ENCODE results near the gene EYS.
"Not testable (repeated sequence)": the region's sequence is repeated elsewhere in the genome, so short reads cannot be mapped to it uniquely, and the experiment has no call there.

Gene EYS

GRCh38 chr6:64467656-64468055 is 1239.4 kb downstream of the EYS start:
- H3K4me3 ChIP-seq (ENCODE audit: low read depth, low read length), result no peak overlapping the region
- no peak for DNase-seq (ENCODE audit: low read depth)

GRCh38 chr6:64459411-64459944 is 1247.5 kb downstream of the EYS start:
- H3K4me3 ChIP-seq (ENCODE audit: low read depth, low read length), result no peak overlapping the region
- no peak for DNase-seq (ENCODE audit: low read depth)
- no peak for TF ChIP-seq CTCF (IDR thresholded peaks at IDR 0.05; ENCODE audit: insufficient read depth, low read depth, low read length, missing control alignments)

More at GRCh38 chr6:64467656-64468055, 1239.4 kb downstream of the EYS start:
- no peak for TF ChIP-seq CTCF (IDR thresholded peaks at IDR 0.05; ENCODE audit: insufficient read depth, low read depth, low read length, missing control alignments)

DNA sequence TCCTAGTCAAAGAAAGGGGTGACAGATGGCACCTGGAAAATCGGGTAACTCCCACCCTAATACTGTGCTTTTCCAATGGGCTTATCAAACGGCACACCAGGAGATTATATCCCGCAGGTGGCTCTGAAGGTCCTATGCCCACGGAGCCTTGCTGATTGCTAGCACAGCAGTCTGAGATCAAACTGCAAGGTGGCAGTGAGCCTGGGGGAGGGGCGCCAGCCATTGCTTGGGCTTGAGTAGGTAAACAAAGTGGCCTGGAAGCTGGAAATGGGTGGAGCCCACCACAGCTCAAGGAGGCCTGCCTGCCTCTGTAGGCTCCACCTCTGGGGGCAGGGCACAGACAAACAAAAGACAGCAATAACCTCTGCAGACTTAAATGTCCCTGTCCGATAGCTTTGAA is 1258.9 kb downstream of the EYS start:
- not testable (repeated sequence) for H3K4me3 ChIP-seq (ENCODE audit: low read depth, low read length); DNase-seq (ENCODE audit: low read depth)

DNA sequence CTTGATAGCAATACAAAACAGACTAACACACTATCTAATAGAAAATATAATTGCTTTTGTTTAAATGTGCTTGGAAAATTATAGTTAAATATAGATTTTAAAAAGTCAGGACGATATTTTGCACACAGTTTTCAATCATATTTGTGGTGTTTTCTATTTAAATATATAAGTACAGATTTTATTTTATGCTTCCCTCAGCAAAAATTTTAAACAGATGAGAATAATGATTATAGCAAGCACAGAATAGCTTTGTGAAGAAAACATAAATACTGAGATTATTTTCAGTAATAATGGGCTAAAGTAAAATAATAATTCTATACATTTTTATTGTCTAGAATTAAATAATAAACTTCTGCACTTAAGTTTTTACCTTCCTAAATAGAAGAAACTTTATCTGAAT is 1262.0 kb downstream of the EYS start:
- H3K4me3 ChIP-seq (ENCODE audit: low read depth, low read length), result no peak overlapping the region
- TF ChIP-seq CTCF (IDR thresholded peaks at IDR 0.05; ENCODE audit: insufficient read depth, low read depth, low read length, missing control alignments), result no peak
- DNase-seq (ENCODE audit: low read depth), result no peak

- no peak overlapping the region for H3K4me3 ChIP-seq (ENCODE audit: low read depth, low read length)
- DNase-seq (ENCODE audit: low read depth), result no peak
- no peak for TF ChIP-seq CTCF (IDR thresholded peaks at IDR 0.05; ENCODE audit: insufficient read depth, low read depth, low read length, missing control alignments)
These were observed 1267.8 kb downstream of the EYS start for GRCh38 chr6:64439274-64439673.

GRCh38 chr6:64437996-64438395 is 1269.0 kb downstream of the EYS start:
- DNase-seq (ENCODE audit: low read depth), result no peak
- H3K4me3 ChIP-seq (ENCODE audit: low read depth, low read length), result no peak overlapping the region
- no peak for TF ChIP-seq CTCF (IDR thresholded peaks at IDR 0.05; ENCODE audit: insufficient read depth, low read depth, low read length, missing control alignments)

DNA sequence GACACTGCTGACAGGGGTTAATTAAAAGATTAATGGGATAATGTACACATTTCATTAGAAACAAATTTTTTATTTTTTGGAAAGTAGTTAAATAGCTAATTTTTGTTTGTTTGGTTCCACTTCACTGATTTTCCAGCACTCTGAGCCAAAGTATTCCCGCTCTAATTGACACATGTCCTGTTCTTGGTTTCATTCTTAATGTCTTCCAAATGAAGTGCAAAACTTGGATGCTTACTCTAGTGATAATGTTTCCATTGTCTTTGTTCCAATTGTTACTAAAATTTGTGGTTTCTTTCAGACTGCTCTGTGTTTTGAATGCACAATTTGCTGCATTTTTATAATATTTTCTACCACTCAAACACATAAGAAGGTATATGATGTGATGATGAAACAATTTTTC is 1277.1 kb downstream of the EYS start:
- DNase-seq (ENCODE audit: low read depth), result no peak
- H3K4me3 ChIP-seq (ENCODE audit: low read depth, low read length), result no peak overlapping the region
- TF ChIP-seq CTCF (IDR thresholded peaks at IDR 0.05; ENCODE audit: insufficient read depth, low read depth, low read length, missing control alignments), result no peak
